DND-41 (cell line): ENCODE data around the gene TMEM207.

Source experiments
- ATAC-seq: fragments of 200-7000 bp; cut with Tn5 transposase; 3 replicates; pipeline ENCODE4 v1.9.1; 2021; ENCODE audit warnings: low read depth; ENCODE audit not compliant: insufficient read depth
- DNase-seq: peaks from one replicate; pipeline ENCODE4 v3.0.0-alpha.2; 2020
- H2AFZ ChIP-seq: 2 replicates; pipeline ENCODE4 v1.6.0; 2012; ENCODE audit warnings: low read depth, low read length
- H3K27ac ChIP-seq: 2 replicates; pipeline ENCODE4 v1.5.1; 2012; ENCODE audit warnings: low read length, inconsistent platforms
- H3K27me3 ChIP-seq: fragments of 200-600 bp; sonication (generic); 2 replicates; pipeline ENCODE4 v1.6.0; 2012; ENCODE audit warnings: low read length, mild to moderate bottlenecking, inconsistent platforms; ENCODE audit not compliant: insufficient read depth, poor library complexity
- H3K36me3 ChIP-seq: 2 replicates; pipeline ENCODE4 v1.5.1; 2012; ENCODE audit warnings: low read length, inconsistent platforms; ENCODE audit not compliant: insufficient read depth
- H3K4me1 ChIP-seq: 2 replicates; pipeline ENCODE4 v1.5.1; 2012; ENCODE audit warnings: mild to moderate bottlenecking, low read length; ENCODE audit not compliant: insufficient read depth
- H3K4me2 ChIP-seq: 2 replicates; pipeline ENCODE4 v1.6.0; 2012; ENCODE audit warnings: mild to moderate bottlenecking, moderate library complexity, low read length, inconsistent platforms; ENCODE audit not compliant: insufficient read depth
- H3K4me3 ChIP-seq, 2 experiments: fragments of 200-600 bp in 1 of 2; shearing (Covaris generic) in 1 of 2; 2 replicates each; pipeline ENCODE4 v1.5.1; 2012 to 2016; ENCODE audit warnings: inconsistent platforms in 2 of 2, low read length in 2 of 2, mild to moderate bottlenecking in 2 of 2, low read depth in 1 of 2, moderate library complexity in 1 of 2
- H3K79me2 ChIP-seq: 2 replicates; pipeline ENCODE4 v1.6.0; 2012; ENCODE audit warnings: low read length, inconsistent platforms; ENCODE audit not compliant: insufficient read depth
- H3K9ac ChIP-seq: 2 replicates; pipeline ENCODE4 v1.6.0; 2012; ENCODE audit warnings: low read depth, mild to moderate bottlenecking, inconsistent platforms, low read length, moderate library complexity
- H3K9me3 ChIP-seq: 2 replicates; pipeline ENCODE4 v1.5.1; 2012; ENCODE audit warnings: low read length, moderate library complexity, mild to moderate bottlenecking, inconsistent platforms; ENCODE audit not compliant: insufficient read depth, severe bottlenecking
- H4K20me1 ChIP-seq: 2 replicates; pipeline ENCODE4 v1.6.0; 2012; ENCODE audit warnings: low read length; ENCODE audit not compliant: insufficient read depth
- EZH2 ChIP-seq: IDR thresholded peaks from 3 replicates; pipeline ENCODE4 v1.6.1; 2012; ENCODE audit warnings: borderline replicate concordance, low read depth, mild to moderate bottlenecking, moderate library complexity, low read length, inconsistent platforms; ENCODE audit not compliant: severe bottlenecking
- TF ChIP-seq, protein P1 (sequence below): IDR thresholded peaks from 2 replicates; pipeline ENCODE4 v1.5.1; 2012; ENCODE audit warnings: borderline replicate concordance, low read length, moderate library complexity, mild to moderate bottlenecking; ENCODE audit not compliant: poor library complexity, severe bottlenecking; ENCODE audit errors: extremely low read depth

TMEM207 gene

DNA sequence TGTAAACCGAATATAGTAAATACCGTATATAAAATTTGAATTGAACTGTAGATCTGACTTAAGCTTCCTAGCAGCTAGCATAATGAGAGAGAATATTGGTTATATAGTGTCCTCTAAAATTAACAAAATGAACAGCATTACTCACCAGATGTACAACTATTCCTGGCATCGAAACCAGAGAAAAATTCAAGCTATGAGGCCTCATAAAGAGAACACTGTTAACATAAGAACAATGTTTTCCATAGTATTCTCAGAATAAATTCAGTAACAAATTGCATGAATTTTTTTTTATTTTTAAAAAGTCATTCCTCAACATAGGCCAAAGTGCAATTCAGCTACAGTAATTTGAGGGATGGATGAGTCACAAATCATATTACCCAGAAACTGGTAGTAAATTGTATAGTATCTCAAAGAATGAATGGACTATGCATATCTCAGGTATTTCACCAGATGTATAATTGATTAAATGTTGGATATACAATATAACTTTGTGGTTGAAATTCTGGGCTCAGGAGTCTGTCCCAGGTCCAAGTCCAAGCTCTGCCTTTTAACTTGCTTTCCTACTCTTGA, 5.0 kb downstream of the TMEM207 start:
- Histone ChIP-seq H4K20me1 (no peaks in the 10 kb centered on the region), H3K36me3 (no peaks in the 10 kb centered on the region), H3K4me1 (peaks cover 15% of the 10 kb centered on the region), H3K9me3 (no peaks in the 10 kb centered on the region), H3K27me3 (no peaks in the 10 kb centered on the region), H2AFZ (no peak overlapping the region), H3K4me2 (no peak overlapping the region), H3K4me3 (no peak overlapping the region), H3K27ac (no peak overlapping the region), H3K79me2 (no peaks in the 10 kb centered on the region), H3K9ac (no peak overlapping the region)
- ATAC-seq = no peak
- TF ChIP-seq EZH2 = no peak
- TF ChIP-seq, protein P1, sequence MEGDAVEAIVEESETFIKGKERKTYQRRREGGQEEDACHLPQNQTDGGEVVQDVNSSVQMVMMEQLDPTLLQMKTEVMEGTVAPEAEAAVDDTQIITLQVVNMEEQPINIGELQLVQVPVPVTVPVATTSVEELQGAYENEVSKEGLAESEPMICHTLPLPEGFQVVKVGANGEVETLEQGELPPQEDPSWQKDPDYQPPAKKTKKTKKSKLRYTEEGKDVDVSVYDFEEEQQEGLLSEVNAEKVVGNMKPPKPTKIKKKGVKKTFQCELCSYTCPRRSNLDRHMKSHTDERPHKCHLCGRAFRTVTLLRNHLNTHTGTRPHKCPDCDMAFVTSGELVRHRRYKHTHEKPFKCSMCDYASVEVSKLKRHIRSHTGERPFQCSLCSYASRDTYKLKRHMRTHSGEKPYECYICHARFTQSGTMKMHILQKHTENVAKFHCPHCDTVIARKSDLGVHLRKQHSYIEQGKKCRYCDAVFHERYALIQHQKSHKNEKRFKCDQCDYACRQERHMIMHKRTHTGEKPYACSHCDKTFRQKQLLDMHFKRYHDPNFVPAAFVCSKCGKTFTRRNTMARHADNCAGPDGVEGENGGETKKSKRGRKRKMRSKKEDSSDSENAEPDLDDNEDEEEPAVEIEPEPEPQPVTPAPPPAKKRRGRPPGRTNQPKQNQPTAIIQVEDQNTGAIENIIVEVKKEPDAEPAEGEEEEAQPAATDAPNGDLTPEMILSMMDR = no peak
- no peak for DNase-seq

DNA sequence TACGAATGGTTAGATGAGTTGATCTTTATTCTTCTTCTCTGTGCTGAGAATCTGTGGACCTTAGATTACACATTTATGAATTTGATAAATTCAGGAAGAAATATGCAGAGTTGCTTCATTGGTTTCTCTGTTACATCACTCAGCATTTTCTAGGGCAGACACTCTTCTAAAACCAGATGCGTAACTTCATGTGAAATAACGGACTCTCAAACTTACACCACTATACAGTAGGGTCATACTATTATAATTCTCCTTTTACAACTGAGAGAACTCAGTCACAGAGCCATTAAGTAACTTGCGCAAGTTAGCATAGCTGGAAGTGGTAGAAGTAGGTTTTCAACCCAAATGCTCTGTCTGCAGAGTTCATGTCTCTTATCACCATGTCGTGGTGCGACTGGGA, 5.7 kb downstream of the TMEM207 start:
- no peak for ATAC-seq
- no peaks in the 10 kb centered on the region for H3K79me2 ChIP-seq
- H3K27me3 ChIP-seq = no peaks in the 10 kb centered on the region
- no peak overlapping the region for H3K27ac ChIP-seq
- DNase-seq = no peak
- H3K36me3 ChIP-seq = no peaks in the 10 kb centered on the region
- no peak overlapping the region for H3K9ac ChIP-seq
- H4K20me1 ChIP-seq = no peaks in the 10 kb centered on the region
- H3K4me1 ChIP-seq = peaks cover 15% of the 10 kb centered on the region
- H3K4me2 ChIP-seq = no peak overlapping the region
- H3K9me3 ChIP-seq = no peaks in the 10 kb centered on the region
- H2AFZ ChIP-seq = no peak overlapping the region
- TF ChIP-seq, protein P1 = no peak
- TF ChIP-seq EZH2 = no peak
- no peak overlapping the region for H3K4me3 ChIP-seq

DNA sequence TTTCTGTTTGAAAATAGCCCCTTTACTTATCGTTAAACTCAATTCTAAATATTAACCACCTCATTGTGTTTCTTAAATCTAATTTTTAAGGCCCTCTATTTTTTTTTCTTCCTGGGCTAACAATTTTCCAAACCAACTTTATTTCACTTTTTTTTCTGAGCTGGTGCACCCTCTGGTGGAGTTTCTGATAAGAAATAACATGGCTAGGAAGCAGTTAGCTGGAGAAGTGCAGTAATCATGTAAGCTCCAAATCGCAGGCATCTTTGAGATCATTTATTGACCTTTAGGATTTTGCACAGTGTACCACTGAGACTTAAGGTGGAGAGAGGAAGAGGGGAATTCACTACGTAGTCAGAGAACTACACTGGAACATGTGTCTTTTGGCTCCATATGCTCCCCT, 6.4 kb downstream of the TMEM207 start:
- H3K79me2 ChIP-seq = no peaks in the 10 kb centered on the region
- H4K20me1 ChIP-seq = no peaks in the 10 kb centered on the region
- ATAC-seq (no peak), DNase-seq (no peak)
- no peak overlapping the region for H2AFZ ChIP-seq
- no peak overlapping the region for H3K4me2 ChIP-seq
- TF ChIP-seq EZH2 = no peak
- TF ChIP-seq, protein P1 = peak; percentile 18
- no peak overlapping the region for H3K4me3 ChIP-seq
- peaks cover 15% of the 10 kb centered on the region for H3K4me1 ChIP-seq
- H3K9ac ChIP-seq = no peak overlapping the region
- H3K36me3 ChIP-seq = no peaks in the 10 kb centered on the region
- no peaks in the 10 kb centered on the region for H3K9me3 ChIP-seq
- H3K27ac ChIP-seq = no peak overlapping the region
- H3K27me3 ChIP-seq = no peaks in the 10 kb centered on the region

DNA sequence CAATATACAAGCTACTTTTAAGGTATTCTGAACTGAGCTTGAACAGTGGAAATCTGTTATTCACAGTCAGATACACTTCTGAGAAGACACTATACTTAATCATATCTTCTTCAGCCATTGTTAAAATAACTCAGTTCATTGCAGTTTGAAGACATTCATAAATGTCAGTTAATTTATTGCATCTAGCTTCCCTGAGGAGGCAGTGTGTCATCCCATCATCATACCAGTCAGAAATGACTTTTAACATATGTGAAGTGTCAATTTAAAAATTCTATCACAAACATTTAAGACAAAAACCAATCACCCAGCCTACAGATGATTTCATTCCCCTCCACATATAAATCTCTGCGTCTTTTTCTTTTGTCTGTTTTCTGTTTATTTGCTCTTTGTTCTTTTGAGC, 7.5 kb downstream of the TMEM207 start:
- no peaks in the 10 kb centered on the region for H3K27me3 ChIP-seq
- no peaks in the 10 kb centered on the region for H3K36me3 ChIP-seq
- H3K4me1 ChIP-seq = peaks cover 15% of the 10 kb centered on the region
- no peak overlapping the region for H3K4me3 ChIP-seq
- H3K9me3 ChIP-seq = no peaks in the 10 kb centered on the region
- H3K4me2 ChIP-seq = no peak overlapping the region
- H3K79me2 ChIP-seq = no peaks in the 10 kb centered on the region
- no peak overlapping the region for H2AFZ ChIP-seq
- DNase-seq = no peak
- ATAC-seq = no peak
- H4K20me1 ChIP-seq = no peaks in the 10 kb centered on the region
- H3K9ac ChIP-seq = no peak overlapping the region
- no peak overlapping the region for H3K27ac ChIP-seq
- TF ChIP-seq, protein P1 = no peak
- no peak for TF ChIP-seq EZH2
